HEK293 (cell line): ENCODE data around the gene CUEDC1.

ENCODE experiments used
- CTCF ChIP-seq: fragments of 450-650 bp; formaldehyde crosslinking; IDR thresholded peaks from 2 replicates; pipeline ENCODE4 v1.5.1; 2016; ENCODE audit warnings: missing biosample characterization, missing genetic modification characterization
- FEZF1 ChIP-seq: fragments of 450-650 bp; formaldehyde crosslinking; IDR thresholded peaks from 2 replicates; pipeline ENCODE4 v1.5.1; 2016; ENCODE audit warnings: missing biosample characterization, missing genetic modification characterization
- HOXA7 ChIP-seq: sonication (generic); formaldehyde crosslinking; IDR thresholded peaks from 2 replicates; pipeline ENCODE4 v1.8.1; 2022; ENCODE audit warnings: missing genetic modification reagents, borderline replicate concordance
- KLF9 ChIP-seq: fragments of 450-650 bp; formaldehyde crosslinking; IDR thresholded peaks from 2 replicates; pipeline ENCODE4 v1.5.1; 2016; ENCODE audit warnings: missing biosample characterization, missing genetic modification characterization, low read depth
- PBX3 ChIP-seq: sonication (generic); formaldehyde crosslinking; IDR thresholded peaks from 2 replicates; pipeline ENCODE4 v1.8.1; 2022; ENCODE audit warnings: mild to moderate bottlenecking, moderate library complexity, missing genetic modification reagents
- PRDM4 ChIP-seq: fragments of 450-650 bp; formaldehyde crosslinking; IDR thresholded peaks from 2 replicates; pipeline ENCODE4 v1.5.1; 2017; ENCODE audit warnings: missing biosample characterization, missing genetic modification characterization
- SETDB1 ChIP-seq: IDR thresholded peaks from one replicate; pipeline ENCODE4 v1.6.1; 2017; ENCODE audit warnings: mild to moderate bottlenecking, low read length, moderate library complexity, mixed read lengths; ENCODE audit not compliant: insufficient read length
- ZNF174 ChIP-seq: fragments of 450-650 bp; formaldehyde crosslinking; IDR thresholded peaks from 2 replicates; pipeline ENCODE4 v1.5.0; 2017; ENCODE audit warnings: missing biosample characterization, mild to moderate bottlenecking, missing genetic modification characterization
- ZNF274 ChIP-seq, 2 experiments: fragments of 200-500 bp in 1 of 2; fragments of 450-650 bp in 1 of 2; sonication (Bioruptor generic) in 1 of 2; formaldehyde crosslinking in 1 of 2; IDR thresholded peaks; 2 replicates each; pipeline versions ENCODE4 v1.5.1 to v1.6.1; 2014 to 2016; ENCODE audit warnings: borderline replicate concordance in 1 of 2, inconsistent platforms in 1 of 2, low read length in 1 of 2, missing biosample characterization in 1 of 2, missing genetic modification characterization in 1 of 2

- TF ChIP-seq ZNF274 (IDR thresholded peaks at IDR 0.05; ENCODE audit: low read length), result no peak
- no peak for TF ChIP-seq ZNF274 (tag by site-specific recombination; IDR thresholded peaks at IDR 0.05; ENCODE audit: borderline replicate concordance)
- TF ChIP-seq PBX3 (CRISPR knock-in tag), result no peak
- no peak for TF ChIP-seq ZNF174 (tag by site-specific recombination)
- no peak for TF ChIP-seq HOXA7
- TF ChIP-seq PRDM4 (tag by site-specific recombination), result no peak
- TF ChIP-seq CTCF (tag by site-specific recombination), result no peak
- no peak for TF ChIP-seq KLF9
- TF ChIP-seq SETDB1, result no peak
- no peak for TF ChIP-seq FEZF1 (tag by site-specific recombination)
These were observed 79.0 kb downstream of the CUEDC1 start for GRCh38 chr17:57876023-57876865.
